ENCODE results near the gene SEH1L.

GRCh38 chr18:12968619-12969018, 20.8 kb downstream of the SEH1L start:
- TF ChIP-seq POLR2A (IDR thresholded peaks at IDR 0.05) = no peak
- TF ChIP-seq, protein P1, sequence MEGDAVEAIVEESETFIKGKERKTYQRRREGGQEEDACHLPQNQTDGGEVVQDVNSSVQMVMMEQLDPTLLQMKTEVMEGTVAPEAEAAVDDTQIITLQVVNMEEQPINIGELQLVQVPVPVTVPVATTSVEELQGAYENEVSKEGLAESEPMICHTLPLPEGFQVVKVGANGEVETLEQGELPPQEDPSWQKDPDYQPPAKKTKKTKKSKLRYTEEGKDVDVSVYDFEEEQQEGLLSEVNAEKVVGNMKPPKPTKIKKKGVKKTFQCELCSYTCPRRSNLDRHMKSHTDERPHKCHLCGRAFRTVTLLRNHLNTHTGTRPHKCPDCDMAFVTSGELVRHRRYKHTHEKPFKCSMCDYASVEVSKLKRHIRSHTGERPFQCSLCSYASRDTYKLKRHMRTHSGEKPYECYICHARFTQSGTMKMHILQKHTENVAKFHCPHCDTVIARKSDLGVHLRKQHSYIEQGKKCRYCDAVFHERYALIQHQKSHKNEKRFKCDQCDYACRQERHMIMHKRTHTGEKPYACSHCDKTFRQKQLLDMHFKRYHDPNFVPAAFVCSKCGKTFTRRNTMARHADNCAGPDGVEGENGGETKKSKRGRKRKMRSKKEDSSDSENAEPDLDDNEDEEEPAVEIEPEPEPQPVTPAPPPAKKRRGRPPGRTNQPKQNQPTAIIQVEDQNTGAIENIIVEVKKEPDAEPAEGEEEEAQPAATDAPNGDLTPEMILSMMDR (IDR thresholded peaks at IDR 0.05) = no peak
- no peak for TF ChIP-seq POLR2AphosphoS5 (IDR thresholded peaks at IDR 0.05)
- no peak for TF ChIP-seq EP300 (IDR thresholded peaks at IDR 0.05)

Measured in upper lobe of left lung (tissue), 4 donors.